ENCODE measurements around the gene ISM1. TPM values are rescaled to one million over a fixed set of nuclear protein-coding genes. Genes with fewer than 3 reads are reported as not detected.
"Not testable (repeated sequence)": the region's sequence is repeated elsewhere in the genome, so short reads cannot be mapped to it uniquely, and the experiment has no call there.

ISM1 gene
- total and polyA plus RNA-seq, 8 donors: 0.25 to 14.3 (median 0.97) TPM; not detected in 2

- TF ChIP-seq POLR2A (IDR thresholded peaks at IDR 0.05): no peak
- TF ChIP-seq POLR2AphosphoS5 (IDR thresholded peaks at IDR 0.05): no peak
- no peak for TF ChIP-seq CTCF (IDR thresholded peaks at IDR 0.05)
- no peak for TF ChIP-seq EP300 (IDR thresholded peaks at IDR 0.05)
- H3K27me3 ChIP-seq: no peaks in the 10 kb centered on the region
- H3K4me1 ChIP-seq: no peaks in the 10 kb centered on the region
- H3K27ac ChIP-seq: no peak overlapping the region
- no peak for DNase-seq
- H3K4me3 ChIP-seq: no peak overlapping the region
- peaks cover 0 to 8% (median 4%) of the 10 kb centered on the region in 4 donors for H3K9me3 ChIP-seq
- no peaks in the 10 kb centered on the region for H3K36me3 ChIP-seq
- intact Hi-C loops (cut with DNase I; ENCODE audit: low total_unique reads): no loop called here
Observed at GRCh38 chr20:13229538-13229937, 8.5 kb downstream of the ISM1 start.

- intact Hi-C loops (cut with DNase I; ENCODE audit: low total_unique reads): no loop called here
- peaks cover 0 to 7% (median 3%) of the 10 kb centered on the region in 4 donors for H3K9me3 ChIP-seq
- no peak overlapping the region for H3K4me3 ChIP-seq
- TF ChIP-seq CTCF (IDR thresholded peaks at IDR 0.05) (no peak), POLR2A (IDR thresholded peaks at IDR 0.05) (no peak), POLR2AphosphoS5 (IDR thresholded peaks at IDR 0.05) (no peak), EP300 (IDR thresholded peaks at IDR 0.05) (no peak)
- peak in 1 of 2 donors; percentile 52 for DNase-seq
- H3K4me1 ChIP-seq: no peaks in the 10 kb centered on the region
- no peaks in the 10 kb centered on the region for H3K36me3 ChIP-seq
- H3K27me3 ChIP-seq: no peaks in the 10 kb centered on the region
- H3K27ac ChIP-seq: no peak overlapping the region
- WGBS, 5 donors: 56 to 64% (median 62%) methylated on average over 7 of the region's 7 CpGs
Observed at GRCh38 chr20:13231031-13231752, 10.1 kb downstream of the ISM1 start.

- no peaks in the 10 kb centered on the region for H3K9me3 ChIP-seq
- no peak overlapping the region for H3K4me3 ChIP-seq
- 76 to 89% (median 87%) methylated on average over 10 of the region's 10 CpGs for WGBS, 5 donors
- H3K4me1 ChIP-seq: no peaks in the 10 kb centered on the region
- DNase-seq: no peak
- H3K27me3 ChIP-seq: no peaks in the 10 kb centered on the region
- no peak overlapping the region for H3K27ac ChIP-seq
- intact Hi-C loops (cut with DNase I; ENCODE audit: low total_unique reads): no loop called here
- TF ChIP-seq POLR2A (IDR thresholded peaks at IDR 0.05) (no peak), EP300 (IDR thresholded peaks at IDR 0.05) (no peak), POLR2AphosphoS5 (IDR thresholded peaks at IDR 0.05) (no peak)
- H3K36me3 ChIP-seq: no peaks in the 10 kb centered on the region
Observed at GRCh38 chr20:13232999-13233398, 11.9 kb downstream of the ISM1 start.

- Histone ChIP-seq H3K27me3 (no peaks in the 10 kb centered on the region), H3K27ac (no peak overlapping the region), H3K9me3 (no peaks in the 10 kb centered on the region), H3K4me1 (no peaks in the 10 kb centered on the region), H3K36me3 (no peaks in the 10 kb centered on the region), H3K4me3 (no peak overlapping the region)
- 48 to 67% (median 61%) methylated on average over 1 of the region's 1 CpG for WGBS, 5 donors
- TF ChIP-seq CTCF (IDR thresholded peaks at IDR 0.05) (no peak), EP300 (IDR thresholded peaks at IDR 0.05) (no peak), POLR2A (IDR thresholded peaks at IDR 0.05) (no peak), POLR2AphosphoS5 (IDR thresholded peaks at IDR 0.05) (no peak)
- intact Hi-C loops (cut with DNase I; ENCODE audit: low total_unique reads): no loop called here
- no peak for DNase-seq
Observed at GRCh38 chr20:13234961-13235360, 13.9 kb downstream of the ISM1 start.

GRCh38 chr20:13236360-13236759 lies 15.3 kb downstream of the ISM1 start:
- H3K4me1 ChIP-seq; intact Hi-C loops (cut with DNase I; ENCODE audit: low total_unique reads); H3K4me3 ChIP-seq; DNase-seq; H3K9me3 ChIP-seq; H3K27me3 ChIP-seq; H3K27ac ChIP-seq; H3K36me3 ChIP-seq: not testable (repeated sequence)
- 74 to 88% (median 78%) methylated on average over 2 of the region's 2 CpGs for WGBS, 5 donors

Data from stomach (tissue), 9 donors.